Naive thymus-derived CD4-positive, alpha-beta T cell (primary cell): ENCODE results near the gene UBIAD1. TPM values are rescaled to one million over a fixed set of nuclear protein-coding genes. Genes with fewer than 3 reads are reported as not detected.

Experiments used
- polyA plus RNA-seq, 2 donors: library from polyadenylated mRNA; unstranded; fragments of 300-500 nt; fragmentation: Illumina TruSeq; gene quantifications; one replicate each; pipeline ENCODE4 v1.2.3, GENCODE V29; 2021
- total RNA-seq, 6 experiments: library from RNA in 5 of 6; stranded (reverse) in 5 of 6; gene quantifications; 1 replicate in 5 of 6; 2 replicates in 1 of 6; pipeline ENCODE4 v1.2.3 and lab custom pipeline; 2021 to 2026

UBIAD1 gene
- total and polyA plus RNA-seq, 7 experiments from 2014 or later = 21.7 to 60.9 (median 38.3) TPM

Other genes starting within 250 kb of the UBIAD1 start
- gene MASP2, start 226.0 kb upstream of the UBIAD1 start, total RNA-seq = under 1 TPM in 1 of 5 experiments, not detected in 4; 0.72 TPM
- gene MASP2, start 226.0 kb upstream of the UBIAD1 start, polyA plus RNA-seq = under 1 TPM in 1 of 2 donors, not detected in 1; 0.13 TPM
- gene SRM, start 213.2 kb upstream of the UBIAD1 start, total RNA-seq = 100 to 1,000 TPM in 1 of 5 experiments, 10 to 100 TPM in 4; 30.9 to 116 (median 44.1) TPM
- 100 to 1,000 TPM in 1 of 2 donors, 10 to 100 TPM in 1; 75.6 to 128 TPM for gene SRM, start 213.2 kb upstream of the UBIAD1 start, polyA plus RNA-seq
- 10 to 100 TPM; 72.0 to 83.4 (median 80.9) TPM for gene EXOSC10, start 173.3 kb upstream of the UBIAD1 start, total RNA-seq
- 10 to 100 TPM; 33.9 to 55.1 TPM for gene EXOSC10, start 173.3 kb upstream of the UBIAD1 start, polyA plus RNA-seq
- not detected for gene ANGPTL7, start 83.8 kb upstream of the UBIAD1 start, total RNA-seq
- not detected for gene ANGPTL7, start 83.8 kb upstream of the UBIAD1 start, polyA plus RNA-seq
- 10 to 100 TPM; 38.8 to 47.9 (median 46.2) TPM for gene MTOR, start 10.6 kb upstream of the UBIAD1 start, total RNA-seq
- 1 to 10 TPM; 4.8 to 9.7 TPM for gene MTOR, start 10.6 kb upstream of the UBIAD1 start, polyA plus RNA-seq
- gene DISP3, start 206.0 kb downstream of the UBIAD1 start, total RNA-seq = under 1 TPM; 0.14 to 0.95 (median 0.24) TPM
- under 1 TPM; 0.46 to 0.53 TPM for gene DISP3, start 206.0 kb downstream of the UBIAD1 start, polyA plus RNA-seq